HG03095 (cell line): ENCODE measurements around the gene ADCY4.
"Not testable (repeated sequence)": the region's sequence is repeated elsewhere in the genome, so short reads cannot be mapped to it uniquely, and the experiment has no call there.

Experiments
- ATAC-seq: cut with Tn5 transposase; IDR thresholded peaks from one replicate; pipeline ENCODE4 v1.9.1; 2021; ENCODE audit warnings: moderate library complexity; ENCODE audit not compliant: unreplicated experiment

The ADCY4 gene

GRCh38 chr14:24334431-24335291 lies at the start of gene ADCY4:
TSS of gene ADCY4 (minus strand) at chr14:24335071. CDS start at chr14:24334652, 419 bp downstream.
- no peak for ATAC-seq

GRCh38 chr14:24384169-24384568 lies 49.3 kb upstream of the ADCY4 start:
- ATAC-seq: no peak

GRCh38 chr14:24382064-24382371 lies 47.1 kb upstream of the ADCY4 start:
- ATAC-seq: no peak

GRCh38 chr14:24381363-24382063 lies 46.6 kb upstream of the ADCY4 start:
- no peak for ATAC-seq

GRCh38 chr14:24379907-24380730 lies 45.2 kb upstream of the ADCY4 start:
- no peak for ATAC-seq

- no peak for ATAC-seq
Observed at GRCh38 chr14:24378981-24379906, 44.4 kb upstream of the ADCY4 start.

- no peak for ATAC-seq
Observed at GRCh38 chr14:24378327-24378726, 43.5 kb upstream of the ADCY4 start.

GRCh38 chr14:24377657-24378056 lies 42.8 kb upstream of the ADCY4 start:
- no peak for ATAC-seq

GRCh38 chr14:24377126-24377525 lies 42.3 kb upstream of the ADCY4 start:
- ATAC-seq: no peak

- ATAC-seq: no peak
Observed at GRCh38 chr14:24376448-24377070, 41.7 kb upstream of the ADCY4 start.

- ATAC-seq: no peak
Observed at GRCh38 chr14:24372701-24373416, 38.0 kb upstream of the ADCY4 start.

- not testable (repeated sequence) for ATAC-seq
Observed at GRCh38 chr14:24371605-24372004, 36.7 kb upstream of the ADCY4 start.

GRCh38 chr14:24370748-24371147 lies 35.9 kb upstream of the ADCY4 start:
- ATAC-seq: no peak

GRCh38 chr14:24369907-24370687 lies 35.2 kb upstream of the ADCY4 start:
- ATAC-seq: no peak

- ATAC-seq: no peak
Observed at GRCh38 chr14:24369463-24369862, 34.6 kb upstream of the ADCY4 start.

- ATAC-seq: no peak
Observed at GRCh38 chr14:24368562-24369252, 33.8 kb upstream of the ADCY4 start.

GRCh38 chr14:24368212-24368561 lies 33.3 kb upstream of the ADCY4 start:
- ATAC-seq: no peak
